ENCODE data around the gene RHAG.
"Not testable (repeated sequence)": the region's sequence is repeated elsewhere in the genome, so short reads cannot be mapped to it uniquely, and the experiment has no call there.

Gene RHAG

DNA sequence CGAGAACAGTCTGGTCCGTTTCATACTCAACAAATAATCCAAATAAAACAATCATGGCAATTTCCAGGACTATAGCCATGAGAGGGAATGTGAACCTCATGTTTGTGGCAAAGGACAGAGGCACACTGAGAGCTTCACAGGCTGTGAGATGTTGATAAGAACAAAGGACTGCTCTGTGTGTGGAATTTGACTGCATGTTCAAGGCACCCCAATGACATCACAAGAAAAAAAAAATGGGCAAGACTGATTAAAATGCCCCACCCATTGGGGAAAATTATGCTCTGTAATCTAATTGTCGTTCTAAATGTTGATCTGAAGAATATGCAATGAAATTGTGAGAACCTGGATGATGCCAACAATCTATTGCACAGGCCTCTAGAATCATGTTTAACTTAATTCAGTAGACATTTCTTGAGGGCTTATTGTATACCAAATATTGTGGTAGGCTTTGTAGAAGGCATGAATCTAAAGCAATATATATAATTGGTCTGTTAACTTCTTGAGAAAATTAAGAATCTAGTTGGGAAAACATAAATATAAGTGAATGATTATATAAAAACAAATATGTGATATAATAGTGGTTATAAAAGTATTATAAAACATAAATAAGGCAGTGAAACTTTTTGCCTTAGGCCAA, at the start of gene RHAG:
TSS of gene RHAG (minus strand) at position 127 of the 637 bp plus-strand sequence. CDS start at position 100, 27 bp downstream.
- no peak for DNase-seq (ENCODE audit: low read depth)

DNA sequence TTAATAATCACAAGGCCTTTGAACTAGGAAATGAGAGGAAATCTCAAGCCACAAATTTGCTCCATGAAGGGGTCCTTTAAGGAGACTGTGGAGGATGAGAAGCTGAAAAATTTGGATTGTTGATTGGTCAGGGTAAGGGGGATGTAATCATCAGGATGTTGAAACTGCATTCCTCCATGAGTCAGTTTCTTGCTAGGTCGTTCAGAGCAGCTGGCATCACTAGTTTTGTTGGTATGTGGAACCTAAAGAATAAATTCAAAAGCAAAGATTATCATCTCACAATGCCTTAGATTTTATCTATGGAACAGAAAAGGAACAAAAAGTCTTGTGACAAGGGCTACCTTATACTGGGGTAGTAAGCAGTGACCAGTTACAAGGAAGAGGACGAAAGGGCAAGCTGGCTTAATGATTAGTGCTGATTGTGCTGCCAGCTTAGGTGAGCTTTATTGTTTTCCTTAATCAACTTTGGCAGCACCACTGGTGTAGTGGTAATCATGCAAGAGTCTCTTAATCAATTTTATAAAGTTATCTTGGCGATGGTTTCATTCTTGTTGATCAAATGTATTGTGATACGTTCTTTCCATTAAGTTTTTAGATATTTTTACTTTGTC, 40.1 kb upstream of the RHAG start:
- peak; percentile 84 for DNase-seq (ENCODE audit: low read depth)

DNA sequence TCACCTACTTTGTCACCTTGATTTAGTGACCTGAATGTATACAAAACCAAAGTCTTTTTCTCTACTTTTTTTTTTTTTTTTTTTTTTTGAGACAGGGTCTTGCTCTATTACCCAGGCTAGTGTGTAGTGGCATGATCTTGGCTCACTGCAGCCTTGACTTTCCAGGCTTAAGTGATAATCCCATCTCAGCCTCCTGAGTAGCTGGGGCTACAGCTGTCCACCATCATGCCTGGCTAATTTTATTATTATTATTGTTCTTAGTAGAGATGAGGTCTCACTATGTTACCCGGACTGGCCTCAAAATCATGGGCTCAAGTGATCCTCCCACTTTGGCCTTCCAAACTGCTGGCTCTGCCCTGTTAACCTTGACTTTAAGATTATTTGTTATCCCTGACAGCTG, 39.2 kb upstream of the RHAG start:
- no peak for DNase-seq (ENCODE audit: low read depth)

DNA sequence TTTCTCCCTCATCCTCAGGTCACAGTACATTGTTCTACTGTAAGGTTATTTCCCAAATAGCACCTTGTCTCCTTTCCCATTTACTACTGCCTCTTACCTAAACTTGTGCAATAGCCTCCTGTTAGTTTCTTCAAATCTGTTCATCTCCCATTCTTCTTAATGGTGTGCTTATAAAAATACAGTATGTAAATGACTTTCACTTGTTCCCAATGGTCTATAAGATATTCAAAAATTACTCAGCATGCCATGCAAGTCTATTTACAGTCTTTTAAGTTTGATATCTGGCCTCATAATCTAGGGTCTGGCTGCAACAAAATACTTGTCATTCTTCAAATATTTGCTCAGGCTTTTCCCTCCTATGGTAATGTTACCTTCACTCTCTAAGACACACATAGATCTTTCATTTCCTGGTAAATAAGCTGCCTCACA, 31.5 kb upstream of the RHAG start:
- peak; percentile 27 for DNase-seq (ENCODE audit: low read depth)

DNA sequence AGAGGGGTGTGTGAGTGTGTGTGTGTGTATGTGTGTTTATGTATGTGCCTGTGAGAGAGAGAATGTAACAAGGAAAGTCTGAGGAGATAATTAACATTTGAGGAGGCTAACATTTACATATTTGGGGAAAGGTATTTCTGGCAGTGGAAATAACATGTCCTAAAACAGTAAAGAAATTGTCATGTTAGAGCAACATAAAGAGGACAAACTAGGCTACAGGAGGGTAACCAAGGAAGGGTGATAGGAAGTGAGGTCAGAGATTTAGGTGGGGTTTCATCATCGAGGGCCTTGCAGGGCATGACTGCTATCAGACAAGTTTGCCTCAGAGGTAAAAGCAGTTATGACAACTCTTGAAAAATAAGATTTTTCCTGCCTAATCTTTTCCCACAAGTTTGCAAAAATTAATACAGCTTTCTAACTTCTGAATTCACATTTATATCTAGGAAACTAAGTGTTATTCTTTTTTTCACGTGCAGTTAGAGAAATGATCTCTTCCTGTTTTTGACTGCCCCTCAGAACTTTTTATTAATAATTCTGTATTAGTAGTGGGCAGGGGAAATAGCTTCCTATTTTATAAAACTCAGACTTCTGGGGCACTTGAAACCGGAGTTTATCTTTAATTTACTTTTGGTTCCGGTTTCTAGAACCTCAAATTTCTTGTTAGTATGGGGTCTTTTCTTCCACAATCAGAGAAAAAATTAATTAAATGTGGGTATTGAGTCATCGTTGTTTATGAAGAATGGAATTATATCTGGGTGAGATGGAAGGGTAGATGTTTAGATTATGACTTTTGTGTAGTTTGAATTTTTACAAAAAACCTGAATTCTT, 30.5 kb upstream of the RHAG start:
- no peak for DNase-seq (ENCODE audit: low read depth)

DNA sequence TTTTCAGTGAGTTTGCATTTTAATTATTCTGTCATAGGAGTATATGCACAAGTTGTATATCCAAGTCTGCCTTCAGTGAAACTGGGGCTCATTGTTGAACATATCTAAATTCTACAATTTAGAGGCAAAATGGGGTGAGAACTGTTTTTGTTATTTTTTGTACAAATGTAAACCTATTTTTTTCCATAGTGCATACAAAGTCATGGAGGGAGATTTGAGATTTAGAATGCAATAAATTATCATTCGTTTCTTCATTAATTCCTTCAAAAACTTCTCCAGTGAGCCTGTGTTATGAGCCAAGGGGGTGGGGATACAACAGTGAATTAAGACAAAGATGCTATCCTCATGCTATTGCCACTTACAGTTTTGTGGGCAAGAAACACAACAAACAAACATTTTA, 29.8 kb upstream of the RHAG start:
- DNase-seq (ENCODE audit: low read depth): no peak

DNA sequence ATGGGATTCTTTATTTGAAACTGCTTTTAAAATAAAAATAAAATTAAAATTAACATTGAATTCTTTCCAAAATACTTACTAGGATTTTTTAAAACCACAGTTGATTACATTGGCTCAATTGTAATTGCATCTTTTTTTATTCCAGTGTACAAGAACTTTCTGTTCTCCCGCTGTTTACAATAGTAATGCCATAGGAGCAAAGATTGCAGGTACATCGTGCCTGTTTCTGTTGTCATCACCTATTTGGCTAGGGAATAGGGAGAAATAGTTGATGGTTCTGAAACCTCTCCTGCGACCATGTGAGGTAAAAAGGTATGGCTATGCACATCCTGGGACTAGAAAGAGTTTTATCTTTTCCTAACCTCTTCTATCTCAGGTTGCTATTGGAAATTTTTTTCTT, 28.2 kb upstream of the RHAG start:
- DNase-seq (ENCODE audit: low read depth): no peak

DNA sequence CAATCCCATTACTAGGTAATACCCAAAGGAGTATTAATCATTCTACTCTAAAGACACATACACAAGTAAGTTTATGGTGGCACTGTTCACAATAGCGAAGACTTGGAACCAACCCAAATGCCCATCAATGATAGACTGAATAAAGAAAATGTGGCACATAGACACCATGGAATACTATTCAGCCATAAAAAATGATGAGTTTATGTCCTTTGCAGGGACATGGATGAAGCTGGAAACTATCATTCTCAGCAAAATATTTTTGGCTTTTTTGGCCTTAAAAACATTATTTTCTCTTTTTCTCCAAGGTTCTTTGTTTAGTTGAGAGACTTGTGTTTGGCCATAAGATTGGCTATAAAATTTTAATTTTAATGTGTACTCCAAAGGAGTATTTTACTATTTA, 27.4 kb upstream of the RHAG start:
- DNase-seq (ENCODE audit: low read depth): not testable (repeated sequence)

DNA sequence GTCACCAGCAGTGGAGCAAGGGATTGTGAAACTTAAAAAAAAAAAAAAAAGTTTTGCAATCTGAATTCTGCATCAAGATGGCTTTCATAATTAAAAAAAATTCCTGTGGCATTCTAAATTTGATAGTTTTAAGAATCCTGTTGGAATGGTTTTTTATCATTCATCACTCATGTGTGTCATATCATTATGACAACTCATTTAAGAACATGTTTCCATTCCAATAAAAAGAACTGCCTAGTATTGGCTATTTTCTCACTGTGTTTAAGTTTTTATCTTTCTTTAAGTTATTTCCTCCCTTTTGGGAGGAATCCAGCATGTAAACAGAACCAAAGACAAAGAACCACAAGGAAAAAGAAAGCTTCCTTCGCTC, 26.2 kb upstream of the RHAG start:
- DNase-seq (ENCODE audit: low read depth): peak; percentile 8

DNA sequence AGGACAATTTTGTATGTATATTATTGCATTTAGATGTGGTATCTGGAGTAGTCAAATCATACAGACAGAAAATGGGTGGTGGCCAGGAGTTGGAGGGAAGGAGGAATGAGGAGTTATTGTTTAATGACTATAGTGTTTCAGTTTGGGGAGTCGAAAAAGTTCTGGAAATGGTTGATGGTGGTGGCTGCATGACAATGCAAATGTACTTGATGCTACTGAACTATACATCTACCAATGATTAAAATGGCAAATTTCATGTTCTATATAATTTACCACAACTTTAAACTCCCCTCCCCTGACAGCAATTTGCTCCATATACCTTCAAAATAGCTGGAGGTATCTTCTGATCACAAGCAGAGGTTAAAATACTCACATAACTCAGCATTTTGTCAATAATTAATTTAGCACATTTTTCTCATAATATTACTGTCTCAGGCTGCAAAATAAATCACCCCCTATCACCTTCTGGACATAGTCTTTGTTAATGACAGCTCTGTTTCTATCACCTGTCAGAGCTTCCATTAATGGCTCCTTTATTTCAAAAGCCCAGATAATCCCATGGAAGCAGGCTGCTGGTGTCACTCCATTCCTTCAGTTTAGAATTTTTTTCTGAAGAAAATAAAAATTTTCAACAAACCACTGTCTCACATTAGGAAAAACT, 25.7 kb upstream of the RHAG start:
- no peak for DNase-seq (ENCODE audit: low read depth)

DNA sequence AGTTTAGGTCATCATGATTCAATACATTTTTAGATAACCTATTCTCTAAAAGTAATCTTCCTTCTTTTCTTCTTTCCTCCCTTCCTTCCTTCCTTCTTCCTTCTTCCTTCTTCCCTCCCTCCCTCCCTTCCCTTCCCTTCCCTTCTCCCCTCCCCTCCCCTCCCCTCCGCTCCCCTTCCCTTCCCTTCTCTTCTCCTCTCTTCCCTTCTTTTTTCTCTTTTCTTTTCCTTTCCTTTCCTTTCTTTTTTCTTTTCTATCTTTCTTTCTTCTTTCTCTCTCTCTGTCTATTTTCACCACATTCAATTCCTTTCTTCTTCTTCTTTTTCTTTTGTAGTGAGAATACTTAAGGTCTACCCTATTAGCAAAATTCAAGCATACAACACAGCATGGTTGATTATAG, 17.3 kb upstream of the RHAG start:
- no peak for DNase-seq (ENCODE audit: low read depth)

DNA sequence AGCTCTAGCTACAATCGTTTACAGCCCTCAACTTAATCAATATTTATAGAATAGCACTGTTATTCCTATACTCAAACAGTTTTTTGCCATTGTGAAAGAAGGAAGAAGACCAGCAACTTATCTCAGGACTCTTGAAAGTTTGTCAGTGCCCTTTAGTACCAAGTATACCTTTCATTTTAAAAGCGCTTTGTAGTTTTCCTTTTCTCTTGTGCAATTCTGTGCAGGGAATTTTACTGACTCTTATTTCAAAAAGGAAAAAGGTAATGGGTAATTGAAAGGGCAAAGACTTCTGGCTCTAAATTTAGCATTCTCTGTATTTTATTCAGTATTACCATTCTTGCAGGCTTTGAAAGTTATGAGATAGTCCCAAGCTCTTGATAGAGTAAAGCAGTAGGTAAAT, 16.8 kb upstream of the RHAG start:
- DNase-seq (ENCODE audit: low read depth): no peak

DNA sequence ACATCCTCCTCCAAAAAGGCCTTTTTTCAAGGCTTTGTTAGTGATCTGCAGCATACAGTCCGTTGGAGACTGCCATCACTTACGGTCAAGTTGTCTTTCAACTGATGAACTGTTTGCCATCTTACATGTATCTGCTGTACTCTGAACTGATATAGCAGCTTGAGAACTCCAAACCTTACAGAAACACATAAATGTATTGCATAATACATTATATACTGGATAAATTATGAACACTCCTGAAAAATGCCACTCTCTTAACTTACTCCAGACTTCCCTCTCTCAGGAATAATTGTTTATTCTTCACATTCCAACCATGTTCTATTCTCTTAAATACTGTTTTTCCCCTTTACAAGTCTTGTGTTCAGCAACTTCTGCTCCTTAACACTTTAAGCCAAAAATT, 14.6 kb upstream of the RHAG start:
- no peak for DNase-seq (ENCODE audit: low read depth)

DNA sequence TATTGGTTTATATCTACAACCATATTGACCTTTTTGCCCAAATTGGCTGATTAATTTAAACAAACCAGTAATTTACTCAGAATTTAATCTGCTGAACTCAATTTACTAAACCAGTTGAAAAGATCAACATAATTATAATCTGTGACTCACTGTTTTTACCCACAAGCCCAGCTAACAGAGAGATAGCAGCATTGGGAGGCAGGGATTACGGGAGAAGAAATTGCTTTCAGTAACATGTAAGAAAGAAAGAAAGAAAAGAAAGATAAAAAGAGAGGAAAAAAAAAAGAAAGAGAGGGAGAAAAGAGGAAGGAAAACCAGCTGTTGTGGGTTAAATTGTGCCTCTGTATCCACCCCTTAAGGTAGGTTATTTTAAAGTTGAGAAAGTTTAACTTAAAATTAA, 13.3 kb upstream of the RHAG start:
- peak; percentile 16 for DNase-seq (ENCODE audit: low read depth)

DNA sequence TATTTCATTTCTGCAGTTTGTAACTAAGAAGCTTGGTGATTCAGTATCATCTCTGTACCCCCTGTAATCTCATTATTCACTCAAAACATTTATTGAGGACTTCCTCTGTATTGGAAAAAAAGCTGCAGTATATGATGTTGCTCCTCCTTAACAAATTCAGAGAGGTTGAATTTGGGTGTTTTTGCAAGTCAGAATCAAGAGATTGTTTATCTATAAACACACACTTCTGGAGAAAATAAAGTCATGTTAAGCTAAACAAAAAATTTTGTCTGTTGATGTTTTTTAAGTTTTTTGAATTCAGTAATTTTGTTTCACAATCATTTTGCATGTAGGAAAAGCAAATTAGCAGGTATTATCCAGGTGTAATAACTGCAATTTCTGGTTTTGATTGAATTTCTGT, 11.4 kb upstream of the RHAG start:
- DNase-seq (ENCODE audit: low read depth): no peak

DNA sequence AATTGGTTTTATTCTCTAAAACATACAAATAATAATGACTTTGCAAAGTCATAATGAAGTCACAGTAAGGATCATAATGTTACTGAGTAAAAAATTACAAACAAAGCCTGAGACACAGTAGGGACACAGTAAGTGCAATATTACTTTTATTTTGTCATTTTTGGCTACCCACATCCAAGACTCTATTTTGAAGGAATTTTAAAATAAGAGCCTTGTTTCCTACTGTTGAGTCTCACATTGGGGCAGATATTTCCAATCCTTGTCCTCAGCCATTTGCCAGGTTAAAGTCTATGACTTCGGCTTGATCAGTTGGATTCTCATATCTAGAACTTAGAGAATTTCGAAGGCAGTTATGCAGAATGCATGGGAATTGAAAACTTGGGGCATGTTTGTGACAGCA, 10.8 kb upstream of the RHAG start:
- no peak for DNase-seq (ENCODE audit: low read depth)

DNA sequence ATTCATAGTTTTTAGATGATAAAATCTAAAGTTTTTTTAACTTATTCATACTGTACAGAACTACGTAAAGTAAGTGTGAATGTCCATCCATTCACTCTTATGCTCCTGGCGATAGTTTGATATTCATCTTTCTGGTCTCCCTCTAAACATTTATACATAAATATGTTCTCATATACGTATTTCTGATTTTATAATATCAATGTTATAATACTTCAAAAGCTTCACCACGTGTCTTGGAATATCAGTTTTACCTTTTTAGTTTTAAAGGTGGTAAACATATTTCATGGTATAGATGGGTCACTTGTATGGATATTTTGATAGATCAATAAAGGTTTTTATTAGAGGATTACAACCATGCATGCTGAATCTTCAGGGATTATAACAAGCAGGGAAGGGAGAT, 10.3 kb upstream of the RHAG start:
- no peak for DNase-seq (ENCODE audit: low read depth)

DNA sequence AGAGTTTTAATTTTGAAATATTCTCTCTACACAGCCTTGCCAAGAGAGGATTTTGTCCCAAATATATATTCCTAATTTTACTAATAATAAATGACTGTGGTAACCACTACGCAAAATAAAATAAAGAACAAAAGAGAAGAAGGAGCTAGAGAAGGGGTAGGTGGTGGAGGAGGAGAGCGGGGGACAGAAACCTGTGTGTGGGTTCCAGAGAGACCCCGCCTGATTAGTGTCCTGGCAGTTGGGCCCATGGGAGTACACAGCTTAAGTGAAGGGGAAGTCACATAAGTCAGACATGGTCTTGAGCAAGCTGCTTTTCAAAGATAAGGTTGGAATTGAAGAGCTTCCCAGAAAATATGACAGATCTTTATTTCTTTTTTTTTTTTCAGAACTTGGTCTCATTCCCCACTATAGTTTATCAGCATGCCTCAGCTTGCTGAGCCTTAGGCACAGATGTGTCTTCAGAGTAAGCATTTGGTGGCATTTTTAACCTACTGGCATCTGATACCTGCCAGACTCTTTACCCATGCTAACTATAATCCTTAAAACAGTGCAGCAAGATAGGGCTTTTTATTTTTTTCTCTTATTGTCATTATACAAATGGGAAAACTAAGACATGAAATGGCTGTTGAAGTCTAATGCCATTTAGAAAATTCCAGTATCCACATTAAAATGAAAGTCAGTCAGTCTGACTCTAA, 9.6 kb upstream of the RHAG start:
- no peak for DNase-seq (ENCODE audit: low read depth)

DNA sequence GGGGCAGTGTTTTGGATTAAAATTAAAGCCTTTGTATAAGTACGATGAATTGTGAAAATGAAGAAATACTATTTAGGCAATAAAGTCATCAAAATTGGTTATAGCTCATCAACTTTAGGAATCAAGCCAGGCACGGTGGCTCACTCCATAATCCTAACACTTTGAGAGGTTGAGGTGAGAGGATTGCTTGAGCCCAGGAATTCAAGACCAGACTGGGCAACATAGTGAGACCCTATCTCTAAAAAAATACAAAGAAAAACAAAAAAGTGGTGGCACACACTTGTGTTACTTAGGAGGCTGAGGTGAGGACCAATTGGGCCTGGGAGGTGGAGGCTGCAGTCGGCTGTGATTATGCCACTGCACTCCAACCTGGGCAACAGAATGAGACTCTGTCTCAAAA, 8.5 kb upstream of the RHAG start:
- DNase-seq (ENCODE audit: low read depth): no peak

DNA sequence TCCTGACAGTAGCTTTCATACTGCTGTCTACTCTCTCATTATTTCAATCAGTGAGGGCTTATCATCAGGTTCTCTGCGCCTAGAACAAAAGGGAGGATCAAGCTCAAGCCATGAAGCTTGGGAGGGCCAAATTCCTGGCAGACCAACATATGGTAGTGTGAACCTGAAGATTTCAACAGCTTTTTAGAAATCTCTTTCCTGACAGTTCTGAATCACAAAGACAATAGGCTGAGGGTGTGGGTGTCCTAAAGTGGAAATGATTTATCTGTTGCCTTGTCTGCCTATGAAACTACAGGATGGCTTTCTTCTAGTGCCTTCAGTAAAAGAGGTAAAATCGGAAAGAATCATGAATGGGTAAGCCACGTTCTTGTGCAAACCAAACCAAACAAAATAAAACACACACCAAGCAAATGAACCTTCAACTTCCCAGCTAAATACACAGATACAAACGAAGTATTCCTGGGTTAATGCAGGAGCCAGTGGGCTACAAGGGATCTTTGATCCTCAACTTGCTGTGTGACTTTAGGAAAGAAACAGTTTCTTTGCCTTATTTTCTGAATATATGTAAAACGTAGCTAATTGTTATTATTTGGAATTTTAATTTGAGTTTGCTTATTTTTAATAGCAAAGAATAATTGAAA, 2.7 kb upstream of the RHAG start:
- DNase-seq (ENCODE audit: low read depth): no peak

DNA sequence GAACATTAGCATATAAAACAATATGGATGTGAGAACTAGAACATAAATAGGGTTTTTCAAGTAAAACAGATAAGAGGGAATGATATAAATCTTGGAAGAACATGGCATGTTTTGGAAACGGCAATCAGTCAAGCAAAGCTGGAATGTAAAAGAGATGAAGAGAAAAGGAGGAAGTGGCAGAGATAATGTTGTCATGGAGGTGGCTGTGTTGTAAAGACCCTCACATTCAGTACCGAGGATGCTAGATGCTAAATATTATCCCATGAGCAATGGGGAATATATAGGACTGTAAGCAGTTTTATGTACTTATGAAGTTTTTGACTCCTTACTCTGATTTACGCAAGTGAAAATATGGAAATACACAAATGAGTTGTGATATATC, 702 bp upstream of the RHAG start:
- DNase-seq (ENCODE audit: low read depth): no peak

Data from amniotic epithelial cell (primary cell).